Omental fat pad (tissue), 4 donors: ENCODE measurements around the gene ZDHHC14. TPM values are rescaled to one million over a fixed set of nuclear protein-coding genes. Genes with fewer than 3 reads are reported as not detected.
"Not testable (repeated sequence)": the region's sequence is repeated elsewhere in the genome, so short reads cannot be mapped to it uniquely, and the experiment has no call there.

Experiments
- ATAC-seq: fragments of 150-250 bp; one replicate; pipeline ENCODE4 v1.9.1; 2016; ENCODE audit warnings: mild to moderate bottlenecking, moderate library complexity; ENCODE audit not compliant: low FRiP score
- DNase-seq: peaks from one replicate; pipeline ENCODE4 v3.0.0-alpha.2; 2019; ENCODE audit warnings: low spot score
- total RNA-seq, 4 donors: library from RNA; depleted of rRNA; stranded (reverse); fragments of >200 nt; gene quantifications; one replicate each; pipeline ENCODE4 v1.1.0, GENCODE V29; 2016
- TF ChIP-seq, protein P1 (sequence below), 3 donors: fragments of 450-650 bp; IDR thresholded peaks; one replicate each; pipeline ENCODE4 v1.5.1; 2016 to 2017; ENCODE audit warnings: antibody characterized with exemption in 3 of 3, mild to moderate bottlenecking in 3 of 3, moderate library complexity in 2 of 3

Gene ZDHHC14
- total RNA-seq, 4 donors from 2014 or later = 5.6 to 13.7 (median 6.9) TPM

DNA sequence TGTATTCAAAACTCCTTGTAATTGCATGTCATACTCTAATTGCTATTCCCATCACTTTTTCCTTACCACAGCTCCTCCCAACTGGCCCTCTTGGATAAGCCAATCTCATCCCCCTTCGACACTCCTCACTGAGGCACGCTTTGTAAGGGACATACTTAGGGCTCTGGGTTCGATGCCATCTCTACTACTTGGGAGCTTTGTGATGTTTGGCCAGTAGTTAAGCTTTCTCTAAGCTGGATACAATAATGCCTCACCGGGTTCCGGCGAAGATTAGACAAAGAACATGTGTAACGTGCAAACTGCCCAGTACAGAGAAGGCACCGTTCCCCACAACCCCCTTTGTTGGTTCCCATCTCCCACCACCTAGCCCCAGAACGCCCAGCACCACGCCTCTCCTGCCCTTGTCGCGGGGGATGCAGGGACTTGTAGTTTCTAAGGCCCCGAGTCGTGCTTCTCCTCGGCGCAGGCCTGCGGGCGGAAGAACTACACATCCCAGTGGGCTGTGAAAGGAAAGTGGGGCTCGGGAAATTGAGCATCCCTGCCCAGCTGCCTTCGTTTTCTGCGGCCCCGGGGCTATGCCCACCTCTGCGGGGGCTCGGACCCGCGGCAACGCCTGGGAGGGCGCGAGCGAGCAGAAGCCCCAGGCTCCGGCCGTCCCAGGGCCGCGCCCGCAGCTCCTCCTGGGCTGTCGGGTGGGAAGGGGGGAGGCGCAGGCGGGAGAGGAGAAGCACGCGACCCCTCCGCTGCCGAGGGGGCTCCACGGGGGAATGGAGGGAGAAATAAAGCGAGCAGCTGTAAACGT is 1.1 kb upstream of the ZDHHC14 start:
- ATAC-seq = peak; percentile 89
- peak; percentile 78 for DNase-seq

DNA sequence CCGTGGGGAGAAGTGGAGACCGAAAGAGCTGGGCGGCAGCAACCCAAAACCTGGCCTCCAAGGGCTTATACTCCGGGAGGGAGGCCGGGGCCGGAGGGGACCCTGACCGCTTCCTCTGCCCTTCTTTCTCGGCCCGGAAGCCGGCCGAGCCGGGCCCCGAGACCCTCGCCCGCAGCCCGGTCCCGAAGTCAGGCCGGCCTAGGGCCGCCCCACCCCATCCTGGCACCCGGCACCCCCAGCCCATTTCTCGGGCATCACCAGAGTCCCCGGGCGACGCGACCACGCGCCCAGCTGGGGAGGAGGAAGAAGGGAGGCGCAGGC is 572 bp upstream of the ZDHHC14 start:
- ATAC-seq = peak; percentile 21
- TF ChIP-seq, protein P1, sequence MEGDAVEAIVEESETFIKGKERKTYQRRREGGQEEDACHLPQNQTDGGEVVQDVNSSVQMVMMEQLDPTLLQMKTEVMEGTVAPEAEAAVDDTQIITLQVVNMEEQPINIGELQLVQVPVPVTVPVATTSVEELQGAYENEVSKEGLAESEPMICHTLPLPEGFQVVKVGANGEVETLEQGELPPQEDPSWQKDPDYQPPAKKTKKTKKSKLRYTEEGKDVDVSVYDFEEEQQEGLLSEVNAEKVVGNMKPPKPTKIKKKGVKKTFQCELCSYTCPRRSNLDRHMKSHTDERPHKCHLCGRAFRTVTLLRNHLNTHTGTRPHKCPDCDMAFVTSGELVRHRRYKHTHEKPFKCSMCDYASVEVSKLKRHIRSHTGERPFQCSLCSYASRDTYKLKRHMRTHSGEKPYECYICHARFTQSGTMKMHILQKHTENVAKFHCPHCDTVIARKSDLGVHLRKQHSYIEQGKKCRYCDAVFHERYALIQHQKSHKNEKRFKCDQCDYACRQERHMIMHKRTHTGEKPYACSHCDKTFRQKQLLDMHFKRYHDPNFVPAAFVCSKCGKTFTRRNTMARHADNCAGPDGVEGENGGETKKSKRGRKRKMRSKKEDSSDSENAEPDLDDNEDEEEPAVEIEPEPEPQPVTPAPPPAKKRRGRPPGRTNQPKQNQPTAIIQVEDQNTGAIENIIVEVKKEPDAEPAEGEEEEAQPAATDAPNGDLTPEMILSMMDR (IDR thresholded peaks at IDR 0.05) = no peak
- no peak for DNase-seq

More for the DNA sequence above, 1.1 kb upstream of the ZDHHC14 start:
- TF ChIP-seq, protein P1 (IDR thresholded peaks at IDR 0.05) = no peak

DNA sequence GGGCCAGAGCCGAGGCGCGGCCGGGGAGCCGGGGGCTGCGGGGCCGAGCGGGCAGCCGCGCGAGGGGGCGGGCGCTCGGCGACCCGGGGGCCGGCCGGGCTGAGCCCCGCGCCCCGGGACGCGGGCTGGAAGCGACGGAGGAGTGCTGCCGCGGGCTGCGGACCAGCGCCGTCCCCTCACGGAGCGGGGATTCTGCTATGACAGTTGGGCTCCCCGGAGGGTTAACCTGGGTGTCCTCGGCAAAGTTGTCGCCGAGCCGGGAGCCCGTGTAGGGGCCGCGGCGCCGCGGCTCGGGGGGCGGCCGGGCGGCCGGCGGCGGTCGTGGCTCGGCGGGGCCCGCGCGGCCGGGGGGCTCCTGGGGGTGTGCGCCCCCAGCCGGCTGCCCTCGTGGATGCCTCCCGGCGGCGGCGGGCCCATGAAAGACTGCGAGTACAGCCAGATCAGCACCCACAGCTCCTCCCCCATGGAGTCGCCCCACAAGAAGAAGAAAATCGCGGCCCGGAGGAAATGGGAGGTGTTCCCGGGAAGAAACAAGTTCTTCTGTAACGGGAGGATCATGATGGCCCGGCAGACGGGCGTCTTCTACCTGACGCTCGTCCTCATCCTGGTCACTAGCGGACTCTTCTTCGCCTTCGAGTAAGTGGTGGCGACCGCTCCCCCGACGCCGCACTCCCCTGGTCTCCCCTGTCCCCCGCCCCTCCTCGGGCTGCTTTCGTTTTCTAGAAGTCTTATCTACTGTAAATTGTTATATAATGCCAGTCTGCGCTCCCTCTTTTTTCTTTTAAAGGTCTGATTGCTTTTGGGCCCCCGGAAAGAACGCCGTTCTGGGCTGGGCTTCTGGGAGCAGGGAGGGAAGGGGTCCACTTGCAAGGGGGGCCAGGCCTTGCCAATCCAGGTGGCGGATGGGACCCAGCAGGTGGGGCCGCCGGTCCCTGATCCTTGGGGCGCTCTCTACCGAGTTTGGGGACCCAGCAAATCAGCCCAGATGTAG is 936 bp downstream of the ZDHHC14 start:
- ATAC-seq (no peak), DNase-seq (peak; percentile 52)
- TF ChIP-seq, protein P1 (IDR thresholded peaks at IDR 0.05) = no peak

DNA sequence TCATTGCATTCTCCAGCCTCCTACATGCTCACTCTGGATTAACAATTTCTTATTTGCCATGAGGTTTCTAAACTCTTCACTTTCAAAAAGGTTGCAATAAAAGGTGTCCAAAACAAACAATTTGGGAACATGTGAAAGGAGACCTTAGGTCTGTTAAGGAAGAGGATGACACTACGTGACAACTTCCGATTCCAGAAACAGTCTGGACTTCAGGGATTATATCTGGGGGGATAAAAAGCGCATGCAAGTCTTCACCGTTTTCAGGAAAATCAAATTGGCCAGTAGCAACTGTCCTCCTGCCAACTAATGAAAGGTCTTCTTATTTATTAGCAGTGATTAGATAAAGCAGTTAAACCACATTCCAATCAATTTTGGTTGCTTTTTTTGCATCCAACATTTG is 1.8 kb downstream of the ZDHHC14 start:
- TF ChIP-seq, protein P1 (IDR thresholded peaks at IDR 0.05) = no peak
- DNase-seq (no peak), ATAC-seq (no peak)

DNA sequence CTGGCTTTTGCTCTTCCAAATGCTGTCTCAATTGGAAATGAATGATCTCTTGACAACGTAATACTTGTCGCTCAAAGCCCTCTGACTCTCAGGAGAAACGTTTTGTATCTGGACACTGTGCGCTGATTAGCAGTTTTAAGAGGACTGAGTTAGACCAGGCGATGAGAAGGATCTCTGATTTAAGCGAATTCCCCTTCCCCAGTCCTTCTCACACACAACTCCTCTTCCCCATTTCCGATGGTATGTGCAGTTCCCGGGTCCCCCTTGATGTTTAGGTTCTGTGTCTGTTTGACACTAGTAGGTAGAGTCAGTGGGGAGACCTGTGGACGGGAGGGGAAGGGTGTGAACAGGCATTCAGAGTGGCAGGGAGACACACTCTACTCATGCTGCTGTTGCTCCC is 2.5 kb downstream of the ZDHHC14 start:
- DNase-seq = no peak
- TF ChIP-seq, protein P1 (IDR thresholded peaks at IDR 0.05) = no peak
- no peak for ATAC-seq

DNA sequence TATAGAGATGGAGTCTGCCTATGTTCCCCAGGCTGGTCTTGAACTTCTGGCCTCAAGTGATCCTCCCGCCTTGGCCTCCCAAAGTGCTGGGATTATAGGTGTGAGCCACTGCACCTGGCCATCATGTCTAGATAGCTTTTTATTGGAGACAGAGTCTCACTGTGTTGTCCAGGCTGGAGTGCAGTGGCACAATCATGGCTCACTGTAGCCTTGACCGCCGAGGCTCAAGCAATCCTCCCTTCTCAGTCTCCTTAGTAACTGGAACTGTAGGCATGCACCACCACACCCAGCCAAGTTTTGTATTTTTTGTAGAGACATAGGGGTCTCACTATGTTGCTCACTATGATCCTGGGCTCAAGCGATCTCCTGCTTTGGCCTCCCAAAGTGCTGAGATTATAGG is 4.0 kb downstream of the ZDHHC14 start:
- not testable (repeated sequence) for DNase-seq, ATAC-seq

DNA sequence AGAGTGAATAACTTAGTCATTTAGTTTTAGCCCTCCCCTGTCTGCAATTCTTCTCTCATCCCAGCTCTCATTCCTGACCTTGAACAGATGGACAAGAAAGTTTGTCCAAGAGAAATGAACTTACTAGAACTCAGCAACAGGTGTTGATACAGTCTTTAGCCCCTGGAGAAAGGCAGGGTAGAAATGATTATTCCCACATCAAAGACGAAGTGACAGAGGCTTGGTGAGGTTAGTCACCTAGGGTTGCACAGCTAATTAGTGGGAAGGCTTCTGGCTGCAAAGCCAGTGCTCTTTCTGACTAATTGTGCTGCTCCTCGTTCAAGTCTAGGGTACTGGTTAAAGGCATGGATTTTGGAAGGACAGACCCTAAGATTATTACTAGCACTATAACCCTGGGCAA is 4.5 kb downstream of the ZDHHC14 start:
- ATAC-seq (no peak), DNase-seq (no peak)
- TF ChIP-seq, protein P1 (IDR thresholded peaks at IDR 0.05) = no peak
